H1 (cell line): ENCODE data around the gene CDR2L. TPM values are rescaled to one million over a fixed set of nuclear protein-coding genes. Genes with fewer than 3 reads are reported as not detected.

Experiments used
- CTCF ChIA-PET: fragments of 300-600 bp; sonication (Branson Sonifier 250); formaldehyde crosslinking; loops from one replicate; lab custom pipeline; 2021; ENCODE audit not compliant: partially characterized antibody; lab: Charles Lee
- POLR2A ChIA-PET: fragments of 300-600 bp; sonication (Branson Sonifier 250); formaldehyde crosslinking; loops from one replicate; lab custom pipeline; 2021; ENCODE audit warnings: inconsistent platforms; ENCODE audit not compliant: partially characterized antibody; lab: Charles Lee
- DNase-seq, 2 experiments: peaks; one replicate each; pipeline versions ENCODE4 v3.0.0 to v3.0.0-alpha.2; 2010 to 2022; ENCODE audit warnings: low spot score in 2 of 2, low read depth in 1 of 2, mixed read lengths in 1 of 2
- FAIRE-seq: peaks from 2 replicates; lab custom pipeline; 2011; peaks lifted over from hg19 to GRCh38; lab: Jason Lieb, UNC
- H2AFZ ChIP-seq: 2 replicates; pipeline ENCODE4 v1.8.1; 2012; ENCODE audit warnings: low read length, inconsistent platforms
- H2AK5ac ChIP-seq: 2 replicates; pipeline ENCODE4 v1.6.1; 2013; ENCODE audit warnings: low read depth, low read length
- H2BK120ac ChIP-seq: replicated peaks from 2 replicates; pipeline ENCODE3; 2013; ENCODE audit warnings: low read depth, low read length, inconsistent platforms
- H2BK12ac ChIP-seq: 2 replicates; pipeline ENCODE4 v1.6.1; 2013; ENCODE audit warnings: low read depth, low read length
- H2BK15ac ChIP-seq: 2 replicates; pipeline ENCODE4 v1.6.1; 2013; ENCODE audit warnings: low read length
- H2BK20ac ChIP-seq: 2 replicates; pipeline ENCODE4 v1.6.1; 2013; ENCODE audit warnings: low read length
- H2BK5ac ChIP-seq: 2 replicates; pipeline ENCODE4 v1.6.1; 2013; ENCODE audit warnings: low read depth, low read length
- H3K14ac ChIP-seq: 2 replicates; pipeline ENCODE4 v1.6.1; 2013; ENCODE audit warnings: inconsistent platforms; ENCODE audit not compliant: insufficient read length
- H3K18ac ChIP-seq: 2 replicates; pipeline ENCODE4 v1.6.1; 2013; ENCODE audit warnings: low read length; ENCODE audit errors: extremely low read depth
- H3K23ac ChIP-seq: 2 replicates; pipeline ENCODE4 v1.6.1; 2013; ENCODE audit warnings: inconsistent platforms; ENCODE audit not compliant: insufficient read length
- H3K23me2 ChIP-seq: 2 replicates; pipeline ENCODE4 v1.6.1; 2013; ENCODE audit warnings: low read depth, low read length
- H3K27ac ChIP-seq: 2 replicates; pipeline ENCODE4 v1.6.1; 2011; ENCODE audit warnings: low read depth, low read length, inconsistent platforms
- H3K27me3 ChIP-seq, 4 experiments: replicated peaks in 1 of 4; 1 replicate in 1 of 4; 2 replicates in 3 of 4; pipeline versions ENCODE4 v1.6.1 to v1.8.1; 2011 to 2013; ENCODE audit warnings: low read length in 3 of 4, mild to moderate bottlenecking in 3 of 4, inconsistent platforms in 2 of 4, mixed read lengths in 2 of 4, moderate library complexity in 1 of 4; ENCODE audit not compliant: control insufficient read depth in 3 of 4, insufficient read depth in 3 of 4; ENCODE audit errors: extremely low read depth in 1 of 4
- H3K36me3 ChIP-seq, 4 experiments: 2 replicates each; pipeline versions ENCODE4 v1.6.1 to v1.8.1; 2011 to 2013; ENCODE audit warnings: mild to moderate bottlenecking in 4 of 4, low read length in 3 of 4, moderate library complexity in 2 of 4, control low read depth in 1 of 4, inconsistent platforms in 1 of 4; ENCODE audit not compliant: insufficient read depth in 4 of 4, control insufficient read depth in 2 of 4
- H3K4ac ChIP-seq: replicated peaks from 2 replicates; pipeline ENCODE3; 2013; ENCODE audit warnings: low read length, low read depth, mixed read lengths, inconsistent platforms; ENCODE audit not compliant: insufficient read length
- H3K4me1 ChIP-seq, 4 experiments: replicated peaks in 1 of 4; 1 replicate in 1 of 4; 2 replicates in 3 of 4; pipeline versions ENCODE4 v1.6.1 to v1.8.1; 2011 to 2013; ENCODE audit warnings: low read length in 3 of 4, inconsistent platforms in 2 of 4, mixed read lengths in 1 of 4; ENCODE audit not compliant: insufficient read depth in 4 of 4, control insufficient read depth in 3 of 4
- H3K4me2 ChIP-seq, 2 experiments: 2 replicates each; pipeline versions ENCODE4 v1.6.1 to v1.8.1; 2011 to 2013; ENCODE audit warnings: low read depth in 2 of 2, low read length in 2 of 2, control low read depth in 1 of 2, inconsistent platforms in 1 of 2, mild to moderate bottlenecking in 1 of 2; ENCODE audit not compliant: insufficient read depth in 1 of 2
- H3K4me3 ChIP-seq, 4 experiments: fragments of 200-600, 300-600 bp in 1 of 4; sonication (generic), shearing (Covaris generic), sonication (Bioruptor Twin) in 1 of 4; 2 replicates each; pipeline versions ENCODE4 v1.5.1 to v1.8.1; 2011 to 2016; ENCODE audit warnings: low read length in 4 of 4, low read depth in 3 of 4, control low read depth in 2 of 4, inconsistent platforms in 2 of 4, mild to moderate bottlenecking in 2 of 4, mixed read lengths in 1 of 4, moderate library complexity in 1 of 4; ENCODE audit not compliant: insufficient read depth in 2 of 4; ENCODE audit errors: extremely low read depth in 1 of 4
- H3K56ac ChIP-seq: replicated peaks from 2 replicates; pipeline ENCODE3; 2013; ENCODE audit warnings: low read depth, mild to moderate bottlenecking, mixed read lengths, low read length, inconsistent platforms; ENCODE audit not compliant: insufficient read length
- H3K79me1 ChIP-seq: 2 replicates; pipeline ENCODE4 v1.6.1; 2013; ENCODE audit warnings: low read depth, low read length, control low read depth
- H3K79me2 ChIP-seq, 2 experiments: 2 replicates each; pipeline versions ENCODE4 v1.6.1 to v1.8.1; 2012 to 2013; ENCODE audit warnings: low read length in 2 of 2, mild to moderate bottlenecking in 2 of 2, inconsistent platforms in 1 of 2; ENCODE audit not compliant: insufficient read depth in 2 of 2, control insufficient read depth in 1 of 2
- H3K9ac ChIP-seq, 4 experiments: replicated peaks in 1 of 4; 1 replicate in 1 of 4; 2 replicates in 3 of 4; pipeline versions ENCODE4 v1.6.1 to v1.8.1; 2011 to 2013; ENCODE audit warnings: low read depth in 3 of 4, low read length in 3 of 4, control low read depth in 2 of 4, mild to moderate bottlenecking in 2 of 4, moderate library complexity in 2 of 4, inconsistent platforms in 1 of 4; ENCODE audit errors: extremely low read depth in 1 of 4
- H3K9me3 ChIP-seq, 2 experiments: 2 replicates each; pipeline versions ENCODE4 v1.6.1 to v1.8.1; 2012 to 2013; ENCODE audit warnings: mild to moderate bottlenecking in 2 of 2, moderate library complexity in 2 of 2, control low read depth in 1 of 2, inconsistent platforms in 1 of 2, low read depth in 1 of 2, low read length in 1 of 2, mixed read lengths in 1 of 2; ENCODE audit not compliant: insufficient read depth in 2 of 2
- H4K20me1 ChIP-seq, 2 experiments: replicated peaks in 1 of 2; 2 replicates each; pipeline versions ENCODE3 to v1.8.1; 2011 to 2013; ENCODE audit warnings: inconsistent platforms in 2 of 2, low read length in 2 of 2, mild to moderate bottlenecking in 1 of 2; ENCODE audit not compliant: insufficient read depth in 2 of 2, control insufficient read depth in 1 of 2
- H4K5ac ChIP-seq: 2 replicates; pipeline ENCODE4 v1.6.1; 2013; ENCODE audit warnings: low read length, low read depth, mixed read lengths, inconsistent platforms; ENCODE audit not compliant: insufficient read length
- H4K8ac ChIP-seq: 2 replicates; pipeline ENCODE4 v1.8.0; 2013; ENCODE audit warnings: mild to moderate bottlenecking, moderate library complexity, low read length, inconsistent platforms; ENCODE audit not compliant: insufficient read depth; ENCODE audit errors: extremely low read depth
- H4K91ac ChIP-seq: replicated peaks from 2 replicates; pipeline ENCODE3; 2013; ENCODE audit warnings: low read length, mixed read lengths, inconsistent platforms; ENCODE audit not compliant: insufficient read length
- ATF2 ChIP-seq: IDR thresholded peaks from 2 replicates; pipeline ENCODE4 v1.6.1; 2012; ENCODE audit warnings: low read length, inconsistent platforms
- BACH1 ChIP-seq: IDR thresholded peaks from 2 replicates; pipeline ENCODE4 v1.6.1; 2012; ENCODE audit warnings: low read length, improper control_type of control experiment
- BCL11A ChIP-seq, 2 experiments: IDR thresholded peaks; one replicate each; pipeline ENCODE4 v1.6.1; 2011; ENCODE audit warnings: low read depth in 2 of 2, low read length in 2 of 2, mild to moderate bottlenecking in 2 of 2
- CBX8 ChIP-seq: fragments of 300-800, 300-1000 bp; sonication (generic); IDR thresholded peaks from 2 replicates; pipeline ENCODE4 v1.7.1; 2016; ENCODE audit warnings: low read depth, low read length, borderline replicate concordance
- GABPA ChIP-seq: IDR thresholded peaks from 2 replicates; pipeline ENCODE4 v1.6.1; 2011; ENCODE audit warnings: mild to moderate bottlenecking, low read length, moderate library complexity, borderline replicate concordance; ENCODE audit not compliant: insufficient read depth
- HDAC2 ChIP-seq, 2 experiments: fragments of 300-600 bp in 1 of 2; sonication (generic) in 1 of 2; IDR thresholded peaks; 2 replicates each; pipeline ENCODE4 v1.6.1; 2011 to 2012; ENCODE audit warnings: low read depth in 2 of 2, low read length in 2 of 2, mild to moderate bottlenecking in 2 of 2, moderate library complexity in 2 of 2, borderline replicate concordance in 1 of 2, inconsistent platforms in 1 of 2
- POU5F1 ChIP-seq: IDR thresholded peaks from 2 replicates; pipeline ENCODE4 v1.6.1; 2011; ENCODE audit warnings: low read depth, mild to moderate bottlenecking, low read length, moderate library complexity
- RXRA ChIP-seq: IDR thresholded peaks from 2 replicates; pipeline ENCODE4 v1.6.1; 2011; ENCODE audit warnings: low read depth, mild to moderate bottlenecking, low read length, moderate library complexity; ENCODE audit not compliant: insufficient read depth
- SAP30 ChIP-seq: fragments of 300-600 bp; sonication (generic); IDR thresholded peaks from 2 replicates; pipeline ENCODE4 v1.7.1; 2012; ENCODE audit warnings: low read length, moderate library complexity, mild to moderate bottlenecking, inconsistent platforms; ENCODE audit not compliant: insufficient read depth, insufficient replicate concordance
- SIRT6 ChIP-seq: IDR thresholded peaks from one replicate; pipeline ENCODE4 v1.7.1; 2012; ENCODE audit warnings: low read length, inconsistent platforms
- WGBS, 2 experiments: shearing (Covaris generic) in 1 of 2; methylation state at CpG; one replicate each; pipeline versions ENCODE4 v1.1.6 to v1.1.7; 2013 to 2015; ENCODE audit warnings: low lambda C conversion rate in 2 of 2, mixed read lengths in 2 of 2, inconsistent platforms in 1 of 2, low coverage in 1 of 2, missing lambda C conversion rate in 1 of 2; ENCODE audit not compliant: insufficient replicate concordance in 2 of 2, insufficient coverage in 1 of 2, insufficient read length in 1 of 2; ENCODE audit errors: extremely low coverage in 1 of 2, missing lambda C conversion rate in 1 of 2; 5-methylcytosine and 5-hydroxymethylcytosine counted together
- polyA plus RNA-seq, 7 experiments: library from polyadenylated mRNA; depleted of rRNA in 3 of 7; stranded (reverse) in 5 of 7; unstranded in 2 of 7; fragments of >200 nt in 5 of 7; fragments of 200-250 nt in 2 of 7; gene quantifications; 1 replicate in 5 of 7; 2 replicates in 1 of 7; 4 replicates in 1 of 7; pipeline versions ENCODE4 v1.2.1 to v1.2.3, GENCODE V29; 2011 to 2013; ENCODE audit warnings: missing spikeins in 2 of 7, mixed read lengths in 2 of 7
- total RNA-seq: library from RNA; stranded (reverse); fragmentation: NEBNext Ultra II Directional; extraction: Animal tissue kit (Norgen Biotek cat#: 25700); gene quantifications from 2 replicates; pipeline ENCODE4 v1.2.1, GENCODE V29; 2021

CDR2L gene
- total and polyA plus RNA-seq, 2 of the 8 experiments (the other 6 are each of a cell fraction or from before 2014, with no cell fraction given): 20.4 to 38.1 TPM

GRCh38 chr17:74949455-74950115, 37.8 kb upstream of the CDR2L start:
- no peak overlapping the region for H2AK5ac ChIP-seq
- CTCF ChIA-PET: interaction anchor here (0.6 to 49.9 kb wide), 7 partner anchors 2 to 89 kb away, joined by 3 to 1072 read pairs (median 7); partner anchors contain the start of genes OTOP2, OTOP3 and USH1G
- H4K8ac ChIP-seq: no peak overlapping the region
- H4K91ac ChIP-seq: no peak overlapping the region
- H3K23me2 ChIP-seq: no peaks in the 10 kb centered on the region
- peak overlapping the region; percentile 19; the same call in 1 of the 2 replicates for H3K18ac ChIP-seq
- FAIRE-seq: no peak
- H3K4me1 ChIP-seq: peaks cover 0 to 5% (median 2%) of the 10 kb centered on the region in 4 experiments; a peak in 2 of 7 replicates
- TF ChIP-seq ATF2: no peak
- no peak for TF ChIP-seq SIRT6
- no peak for TF ChIP-seq CBX8
- no peak for TF ChIP-seq HDAC2 (IDR thresholded peaks at IDR 0.05; ENCODE audit: borderline replicate concordance in 1 of 2, low read depth in 2 of 2, low read length in 2 of 2)
- no peak for TF ChIP-seq BCL11A (IDR thresholded peaks at IDR 0.05; ENCODE audit: low read depth in 2 of 2, low read length in 2 of 2)
- TF ChIP-seq BACH1: no peak
- TF ChIP-seq SAP30: no peak
- TF ChIP-seq POU5F1: no peak
- TF ChIP-seq RXRA: no peak
- TF ChIP-seq GABPA: no peak
- H3K4me2 ChIP-seq: no peak overlapping the region
- H3K27me3 ChIP-seq: peaks cover 0 to 6% (median 0%) of the 10 kb centered on the region in 4 experiments; a peak in 2 of 7 replicates
- H3K36me3 ChIP-seq: no peaks in the 10 kb centered on the region
- no peaks in the 10 kb centered on the region for H3K79me2 ChIP-seq
- H2BK5ac ChIP-seq: no peak overlapping the region
- no peak overlapping the region for H2AFZ ChIP-seq
- no peaks in the 10 kb centered on the region for H3K9me3 ChIP-seq
- H2BK20ac ChIP-seq: no peak overlapping the region
- peaks cover 0 to 2% of the 10 kb centered on the region in 2 experiments for H4K20me1 ChIP-seq
- H2BK12ac ChIP-seq: peak overlapping the region; percentile 60; the same call in 1 of the 2 replicates
- H3K9ac ChIP-seq: no peak overlapping the region
- no peaks in the 10 kb centered on the region; the same call in 1 of the 2 replicates for H3K79me1 ChIP-seq
- no peak for DNase-seq
- no peak overlapping the region for H3K23ac ChIP-seq
- H2BK15ac ChIP-seq: no peak overlapping the region; the same call in 1 of the 2 replicates
- no peak overlapping the region for H3K4ac ChIP-seq
- 73% methylated on average over 12 of the region's 12 CpGs; no CpG with 5 or more reads in 1 of the 2 experiments for WGBS, 2 experiments
- POLR2A ChIA-PET: interaction anchor here (1.5 kb wide), 1 partner anchor 17 kb away, joined by 5 read pairs; no protein-coding TSS in a partner anchor
- H3K4me3 ChIP-seq: no peak overlapping the region
- H3K14ac ChIP-seq: no peak overlapping the region
- no peak overlapping the region for H2BK120ac ChIP-seq
- H3K56ac ChIP-seq: no peak overlapping the region
- H3K27ac ChIP-seq: no peak overlapping the region
- no peak overlapping the region for H4K5ac ChIP-seq
